Activated T-cell treated with anti-CD3 and anti-CD28 coated beads, Interleukin-2, amount 50 U/mL, for 48 hours (primary cell): ENCODE results near the gene CCDC187.
A peak's percentile ranks its signal among the peaks of the same experiment; 100 is the strongest.
"Not testable (repeated sequence)": the region's sequence is repeated elsewhere in the genome, so short reads cannot be mapped to it uniquely, and the experiment has no call there.

Experiments used
- DNase-seq, 2 experiments: peaks; one replicate each; pipeline ENCODE4 v3.0.0-alpha.2; 2020

Gene CCDC187

DNA sequence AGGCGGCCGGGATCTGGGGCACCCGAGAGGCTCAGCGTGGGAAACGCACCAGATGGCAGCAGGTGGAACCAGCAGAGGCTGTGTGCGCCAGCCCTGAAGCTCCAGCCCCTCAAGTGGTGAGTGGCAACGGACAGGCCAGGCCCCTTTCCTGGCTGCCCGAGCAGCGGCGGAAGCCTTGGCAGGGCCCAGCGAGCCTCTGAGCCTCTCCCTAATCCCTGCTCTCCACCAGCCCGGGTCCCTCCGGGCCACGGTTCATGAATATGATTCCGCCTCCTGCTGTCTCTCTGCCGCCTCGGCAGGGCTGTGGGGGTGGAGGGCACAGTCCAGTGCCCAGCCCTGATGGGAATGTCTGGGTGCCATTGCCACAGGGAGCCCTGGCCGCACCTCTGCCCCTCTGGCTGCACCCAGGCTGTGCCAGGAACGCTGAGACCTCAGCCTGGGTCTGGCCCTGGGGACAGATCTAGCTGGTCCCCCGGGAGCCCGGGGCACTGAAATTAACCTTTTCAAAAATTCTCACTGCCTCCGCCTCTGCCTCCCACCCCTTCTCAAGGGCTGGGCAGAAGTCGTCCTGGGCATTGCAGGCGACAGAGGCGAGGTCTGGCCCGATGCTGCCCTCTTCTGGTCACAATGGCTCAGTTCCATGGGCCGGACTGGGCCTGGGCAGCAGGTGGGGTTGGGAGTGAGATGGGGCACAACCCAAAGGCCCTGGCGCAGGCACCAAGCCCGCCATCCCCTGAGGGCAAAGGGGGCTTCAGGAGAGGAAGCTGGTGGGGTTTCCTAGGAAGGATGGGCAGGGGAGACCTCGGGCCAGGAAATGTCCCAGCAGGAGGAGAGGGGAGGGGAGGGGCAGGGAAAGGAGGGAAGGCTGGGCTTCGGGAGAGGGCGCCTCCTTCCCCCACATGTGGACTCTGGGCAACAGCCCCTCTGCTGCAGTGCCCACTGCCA is 20.3 kb downstream of the CCDC187 start:
- DNase-seq = peak; percentile 82 to 86

DNA sequence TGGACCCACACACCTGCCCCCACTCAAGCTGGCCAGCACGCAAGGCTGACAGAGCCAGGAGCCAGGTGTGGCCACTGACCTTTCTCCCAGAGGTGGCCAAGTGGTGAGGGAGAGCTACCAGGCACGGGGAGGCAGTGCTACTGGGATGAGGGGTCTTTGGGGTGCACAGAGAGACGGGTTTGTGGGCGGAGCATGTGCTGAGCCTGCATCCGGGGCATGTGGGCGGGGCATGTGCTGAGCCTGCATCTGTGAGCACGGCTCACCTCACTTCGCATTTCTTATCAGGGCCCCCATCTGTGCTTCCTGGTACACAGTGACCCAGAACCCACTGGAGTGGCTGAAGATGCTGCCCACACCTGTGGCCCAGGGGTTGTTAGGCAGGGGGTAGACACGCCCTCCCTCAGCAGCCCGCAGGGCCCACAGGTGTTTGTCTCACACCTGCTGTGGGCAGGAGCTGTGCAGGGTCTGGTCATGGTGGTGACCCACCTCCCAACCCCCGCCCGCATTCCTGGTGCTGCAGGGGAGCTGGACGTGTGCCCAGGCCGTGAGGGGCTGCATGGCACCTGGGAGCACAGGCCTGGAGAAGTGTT is 21.5 kb downstream of the CCDC187 start:
- no peak for DNase-seq

DNA sequence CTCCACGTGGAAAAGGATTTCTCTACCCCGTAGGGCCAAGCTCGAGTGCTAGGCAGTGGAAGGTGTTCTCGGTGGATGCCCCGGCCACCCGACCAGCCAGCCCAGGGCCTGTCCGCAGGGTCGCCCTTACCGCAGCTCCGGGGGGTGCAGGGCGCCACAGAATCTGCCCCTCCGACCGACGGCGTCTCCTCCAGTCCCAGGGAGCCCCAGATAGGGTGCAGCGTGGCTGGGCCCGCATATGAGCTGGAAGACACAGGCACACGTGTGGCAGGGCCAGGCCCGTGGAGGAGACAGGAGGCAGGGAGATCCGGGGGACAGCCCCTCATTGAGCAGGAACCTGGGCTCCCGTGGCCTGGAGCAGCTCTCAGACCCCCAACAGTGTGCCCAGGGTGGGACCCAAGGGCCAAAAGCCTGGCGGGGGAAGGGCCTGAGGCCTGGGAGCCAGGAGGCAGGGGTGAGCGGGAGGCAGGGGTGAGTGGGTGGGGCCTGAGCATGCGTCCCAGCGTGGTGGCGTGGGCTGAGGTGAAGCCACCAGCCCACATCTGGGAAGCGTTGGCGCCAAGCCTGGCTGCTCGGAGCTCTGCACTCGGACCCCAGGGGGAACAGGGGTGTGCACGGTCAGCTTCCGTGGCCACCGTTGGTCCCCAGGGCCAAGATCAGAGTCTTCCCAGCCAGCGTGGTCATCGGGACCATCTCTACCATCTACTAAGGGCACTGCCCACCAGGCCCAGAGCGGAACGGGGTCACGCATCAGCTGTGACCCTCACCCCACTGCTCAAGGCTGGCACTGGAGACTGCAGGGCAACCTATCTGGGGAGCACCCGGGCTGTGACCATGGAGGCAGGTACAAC is 22.2 kb downstream of the CCDC187 start:
- no peak for DNase-seq

DNA sequence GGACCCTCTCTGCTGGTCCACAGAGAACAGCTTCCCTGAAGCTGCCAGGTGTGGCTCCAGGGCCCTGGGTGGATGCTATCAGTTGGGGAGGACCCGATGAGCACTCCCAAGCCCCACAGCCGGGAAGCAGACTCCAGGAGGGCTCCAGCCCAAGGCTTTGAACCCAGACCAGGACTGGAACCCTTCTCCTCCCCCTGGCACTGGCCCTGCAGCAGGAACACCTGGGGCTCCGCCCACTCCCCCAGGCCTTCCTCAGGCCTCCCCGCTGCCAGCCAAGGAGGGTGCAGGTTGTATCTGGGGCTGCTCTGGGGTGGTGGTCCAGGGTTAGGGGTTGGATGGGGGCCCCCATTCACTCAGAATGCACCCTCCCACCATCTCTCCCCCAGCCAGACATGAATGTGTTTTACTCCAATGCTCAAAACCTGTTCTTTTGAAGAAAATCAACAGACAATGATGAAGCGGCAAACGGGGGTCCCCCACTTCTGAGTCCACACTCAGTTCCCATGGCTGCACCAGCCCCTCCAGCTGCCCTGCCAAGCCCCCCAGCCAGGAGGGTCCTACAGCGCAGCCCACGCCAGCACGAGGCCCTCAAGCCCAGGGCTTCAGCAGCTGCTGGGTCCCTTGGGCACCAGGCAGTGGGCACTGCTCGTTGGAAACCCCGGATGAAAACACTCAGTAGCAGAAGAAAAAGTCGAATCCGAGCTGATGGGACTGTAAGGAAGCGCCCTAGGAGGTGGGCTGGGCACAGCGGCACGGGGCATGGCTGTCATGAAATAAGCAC is 23.2 kb downstream of the CCDC187 start:
- no peak for DNase-seq

DNA sequence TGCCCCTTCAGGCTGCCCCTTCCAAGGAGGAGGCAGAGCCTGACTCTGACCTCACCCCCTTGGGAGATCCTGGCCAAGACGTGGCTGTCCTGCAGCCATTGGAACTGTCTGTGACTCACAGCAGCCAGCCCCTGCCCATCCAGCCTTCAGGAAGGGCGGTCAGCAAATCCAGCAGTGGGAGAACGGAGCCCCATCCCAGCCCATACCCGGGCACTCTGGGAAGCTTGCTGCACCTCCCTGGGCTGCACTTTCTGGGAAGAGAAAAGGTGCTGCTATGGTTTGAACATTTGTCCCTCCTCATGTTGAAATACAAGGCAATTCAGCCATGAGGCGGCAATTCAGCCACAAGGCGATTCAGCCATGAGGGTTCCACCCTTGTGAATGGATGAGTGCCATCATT is 24.4 kb downstream of the CCDC187 start:
- no peak for DNase-seq

DNA sequence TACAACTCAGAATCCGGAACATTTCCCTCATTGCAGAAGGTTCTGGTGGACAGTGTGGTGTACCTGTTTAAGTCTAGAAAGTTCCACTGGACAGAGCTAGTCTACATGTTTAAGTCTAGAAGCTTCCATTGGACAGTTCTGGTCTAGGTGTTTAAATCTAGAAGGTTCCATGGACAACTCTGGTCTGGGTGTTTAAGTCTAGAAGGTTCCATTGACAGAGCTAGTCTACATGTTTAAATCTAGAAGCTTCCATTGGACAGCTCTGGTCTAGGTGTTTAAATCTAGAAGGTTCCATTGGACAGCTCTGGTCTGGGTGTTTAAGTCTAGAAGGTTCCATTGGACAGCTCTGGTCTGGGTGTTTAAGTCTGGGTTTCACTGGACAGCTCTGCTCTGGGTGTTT is 25.0 kb downstream of the CCDC187 start:
- DNase-seq = no peak

DNA sequence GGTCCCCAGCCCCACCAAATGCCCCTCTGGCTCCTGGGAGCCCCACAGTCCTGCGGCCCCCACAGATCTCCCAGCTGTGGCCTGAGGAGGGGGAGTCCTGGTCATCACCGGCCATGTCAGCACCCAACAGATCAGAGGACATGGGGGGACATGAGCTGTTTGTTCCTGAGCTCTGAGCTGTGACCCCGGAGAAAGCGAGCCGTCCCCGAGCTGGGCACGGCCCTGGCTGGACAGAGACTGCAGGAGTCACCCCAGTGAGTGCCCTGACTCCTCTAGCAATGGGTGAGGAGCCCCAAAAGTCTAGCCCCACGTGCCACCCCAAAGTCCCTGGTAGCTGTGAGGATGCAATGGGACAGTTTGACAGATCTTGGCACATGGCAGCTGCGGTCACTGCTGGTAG is 25.7 kb downstream of the CCDC187 start:
- DNase-seq = no peak

DNA sequence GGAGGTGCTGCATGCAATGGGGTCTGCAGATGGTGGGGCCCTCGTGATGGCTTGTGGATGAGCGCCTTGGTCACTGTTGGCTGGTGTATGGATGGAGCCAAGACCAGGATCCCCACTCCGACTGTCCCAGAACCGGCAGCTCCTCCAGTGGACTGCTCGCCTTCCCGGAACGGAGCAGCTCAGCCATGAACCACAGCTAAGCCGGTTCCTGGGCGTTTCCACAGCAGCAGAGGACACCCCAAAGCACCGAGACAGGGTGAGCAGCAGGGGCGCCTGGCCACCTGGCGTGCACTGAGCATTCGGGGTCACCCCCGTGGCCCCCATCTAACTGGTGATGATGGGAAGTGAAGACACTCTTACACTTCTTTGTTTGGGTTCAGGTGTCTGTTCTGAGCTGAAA is 26.1 kb downstream of the CCDC187 start:
- DNase-seq = no peak

DNA sequence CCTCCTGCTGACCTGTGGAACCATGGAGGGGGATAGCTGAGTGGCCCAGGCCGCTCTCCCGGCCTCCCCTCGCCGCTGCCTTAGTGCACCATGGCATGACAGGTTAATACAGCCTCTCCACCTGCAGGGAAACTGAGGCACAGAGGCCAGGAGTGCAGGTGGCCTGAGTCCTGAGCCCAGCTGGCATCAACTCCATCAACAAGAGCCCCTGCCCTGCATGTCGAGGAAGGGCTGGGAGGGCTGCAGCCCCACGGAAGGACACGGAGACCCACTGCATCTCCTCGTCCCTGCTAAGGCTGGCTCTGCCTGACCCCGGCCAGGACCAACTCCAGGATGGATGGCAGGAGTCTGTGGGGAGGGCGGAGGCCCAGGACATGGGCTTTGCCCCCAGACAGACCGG is 27.2 kb downstream of the CCDC187 start:
- no peak for DNase-seq

DNA sequence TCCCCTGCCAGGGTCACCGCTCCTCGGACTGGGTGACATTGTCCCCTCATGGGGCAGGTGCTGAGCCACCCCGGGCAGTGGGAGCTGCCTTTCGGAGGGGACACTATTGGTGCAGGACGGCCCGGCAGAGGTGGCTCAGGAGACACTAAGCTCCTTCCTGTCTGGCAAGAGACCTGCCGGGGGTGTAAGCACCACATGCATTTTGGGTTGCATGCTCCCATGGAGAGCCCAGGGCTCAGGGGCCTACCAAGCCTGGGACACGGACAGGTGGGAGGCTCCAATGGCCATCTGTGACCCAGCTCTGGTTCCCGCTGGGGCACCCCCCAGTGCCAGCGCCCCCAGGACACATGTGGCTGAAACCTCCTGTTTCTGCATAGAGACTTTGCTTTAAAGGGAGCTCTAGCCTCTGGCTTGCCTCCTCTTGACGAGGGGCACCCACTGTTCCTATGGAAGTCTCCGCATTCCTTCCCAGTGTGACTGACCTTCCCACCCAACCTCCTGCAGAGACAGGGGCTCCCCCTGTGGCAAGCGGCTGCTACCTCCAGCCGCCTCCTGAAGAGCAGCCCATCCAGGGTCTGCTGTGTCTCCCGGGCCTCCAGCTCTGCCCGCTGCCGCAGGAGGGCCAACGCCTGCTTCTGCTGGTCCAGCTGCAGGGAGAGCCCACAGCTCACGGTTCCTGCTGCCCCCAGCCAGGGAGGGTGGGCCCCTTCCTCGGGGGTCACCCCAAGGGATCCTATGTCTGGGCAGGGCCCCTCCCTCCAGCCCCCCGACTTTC is 28.1 kb downstream of the CCDC187 start:
- DNase-seq = no peak

DNA sequence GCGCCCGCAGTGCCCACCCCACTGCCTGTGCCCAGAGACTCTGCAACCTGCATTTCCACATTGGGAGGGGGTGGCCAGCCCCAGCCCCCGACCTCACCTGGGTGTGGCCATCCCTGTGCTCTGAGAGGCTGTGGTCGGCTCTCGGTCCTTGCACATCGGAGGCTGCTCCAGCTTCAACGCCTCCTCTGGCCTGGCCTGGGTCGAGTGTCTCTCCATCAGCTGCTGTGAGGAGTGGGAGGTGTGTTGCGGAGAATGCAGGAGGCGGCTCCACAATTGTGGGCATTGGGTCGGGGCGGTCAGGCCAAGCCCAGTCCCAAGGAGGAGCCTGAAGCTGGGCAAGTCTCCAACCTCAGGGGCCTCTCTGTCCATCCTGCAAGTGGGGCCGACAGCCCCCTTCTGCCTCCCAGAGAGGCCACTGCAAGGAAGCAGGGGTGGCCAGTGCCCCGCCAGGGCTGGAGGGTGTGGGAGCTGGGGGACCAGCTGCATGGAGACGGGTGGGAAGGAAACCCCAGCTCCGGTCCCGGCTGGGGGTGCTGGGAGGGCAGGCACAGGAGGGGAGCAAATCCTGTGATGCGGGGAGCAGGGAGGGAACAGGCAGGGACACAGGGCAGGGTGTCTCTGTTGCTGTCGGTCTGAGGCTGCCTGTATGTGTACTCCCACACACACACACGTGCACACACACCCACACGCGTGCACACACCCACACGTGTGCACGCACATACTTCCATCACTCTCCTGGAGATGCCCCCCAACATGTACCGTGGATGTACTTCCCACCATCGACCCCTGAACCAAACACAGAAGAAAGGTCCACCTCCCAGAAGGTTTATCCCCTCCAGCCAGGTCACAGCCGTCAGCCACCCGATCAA is 28.9 kb downstream of the CCDC187 start:
- DNase-seq = no peak

DNA sequence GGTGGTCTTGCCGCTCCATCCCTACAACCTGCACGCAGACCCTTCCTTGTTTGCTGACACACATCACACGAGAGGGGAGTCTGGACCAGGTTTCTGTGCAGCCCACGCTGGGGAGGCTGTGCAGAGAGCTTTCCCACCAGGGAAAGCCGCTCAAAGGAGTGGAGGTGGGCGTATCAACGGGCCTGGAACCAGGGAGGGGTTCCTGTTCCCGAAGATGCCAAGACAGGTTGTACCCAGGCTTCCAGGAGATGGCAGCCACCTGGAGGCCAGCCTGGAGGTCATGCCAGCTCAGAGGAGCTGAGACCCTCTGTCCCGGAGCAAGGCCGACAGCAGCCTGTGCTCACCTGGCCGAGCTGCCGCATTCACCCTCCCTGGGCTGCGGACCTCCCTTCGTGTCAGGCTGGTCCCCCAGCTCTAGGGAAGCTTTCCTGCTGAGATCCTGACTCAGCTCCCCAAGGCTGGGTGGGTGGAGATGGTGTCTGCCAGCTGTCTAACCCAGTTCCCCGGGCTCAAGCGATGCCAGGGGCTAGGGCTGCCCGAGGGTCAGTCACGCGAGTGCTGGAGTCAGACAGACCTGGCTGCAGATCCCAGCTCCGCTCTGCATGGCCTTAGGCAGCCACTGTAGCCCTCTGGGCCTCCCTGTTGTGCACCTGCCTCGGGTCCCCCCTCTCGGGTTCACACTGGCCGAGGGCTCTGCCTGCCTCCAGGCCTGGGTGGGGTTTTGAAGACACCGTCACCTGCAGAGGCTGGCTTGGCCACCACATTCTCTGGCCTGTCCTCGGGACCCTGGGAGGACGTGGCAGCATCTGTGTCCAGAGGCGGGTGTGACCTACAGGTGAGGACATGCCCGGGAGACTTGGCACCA is 29.7 kb downstream of the CCDC187 start:
- DNase-seq = no peak

DNA sequence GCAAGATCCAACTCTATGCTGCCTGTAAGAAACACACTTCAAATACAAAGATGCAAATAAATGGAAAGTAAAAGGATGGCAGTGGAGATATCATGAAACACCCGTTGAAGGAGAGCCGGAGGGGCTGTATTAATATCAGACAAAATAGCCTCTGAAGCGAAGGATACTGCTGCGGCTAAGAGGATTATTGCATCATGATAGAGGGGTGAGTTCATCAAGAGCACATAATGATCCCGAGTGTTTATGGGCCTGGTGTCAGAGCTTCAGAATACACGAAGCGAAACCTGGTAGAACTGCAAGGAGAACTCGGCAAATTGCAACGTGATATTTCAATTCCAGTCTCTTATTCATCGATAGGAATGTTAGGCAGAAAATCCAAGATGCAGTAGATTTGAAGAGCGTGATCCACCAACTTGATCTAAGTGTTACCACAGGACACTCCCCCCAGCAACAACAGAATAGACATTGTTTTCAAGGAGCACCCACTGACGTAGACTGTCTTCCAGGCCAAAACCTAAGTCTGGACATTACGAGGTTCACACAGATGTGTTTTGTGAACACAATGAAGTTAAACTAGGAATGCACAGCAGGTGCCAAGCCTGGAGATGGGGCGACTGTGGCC is 30.5 kb downstream of the CCDC187 start:
- no peak for DNase-seq

DNA sequence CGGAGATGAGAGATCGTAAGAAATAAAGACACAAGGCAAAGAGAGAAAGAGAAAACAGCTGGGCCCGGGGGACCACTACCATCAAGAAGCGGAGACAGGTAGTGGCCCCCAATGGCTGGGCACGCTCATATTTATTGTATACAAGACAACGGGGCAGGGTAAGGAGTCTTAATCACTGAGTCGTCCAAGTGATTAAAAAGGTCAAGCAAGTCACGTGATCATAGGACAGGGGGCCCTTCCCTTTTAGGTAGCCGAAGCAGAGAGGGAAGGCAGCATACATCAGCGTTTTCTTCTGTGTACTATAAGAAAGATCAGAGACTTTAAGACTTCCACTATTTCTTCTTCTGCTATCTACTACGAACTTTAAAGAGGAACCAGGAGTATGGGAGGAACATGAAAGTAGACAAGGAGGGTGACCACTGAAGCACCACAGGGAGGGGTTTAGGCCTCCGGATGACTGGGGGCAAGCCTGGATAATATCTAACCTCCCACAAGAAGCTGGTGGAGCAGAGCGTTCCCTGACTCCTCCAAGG is 33.7 kb downstream of the CCDC187 start:
- DNase-seq = no peak

DNA sequence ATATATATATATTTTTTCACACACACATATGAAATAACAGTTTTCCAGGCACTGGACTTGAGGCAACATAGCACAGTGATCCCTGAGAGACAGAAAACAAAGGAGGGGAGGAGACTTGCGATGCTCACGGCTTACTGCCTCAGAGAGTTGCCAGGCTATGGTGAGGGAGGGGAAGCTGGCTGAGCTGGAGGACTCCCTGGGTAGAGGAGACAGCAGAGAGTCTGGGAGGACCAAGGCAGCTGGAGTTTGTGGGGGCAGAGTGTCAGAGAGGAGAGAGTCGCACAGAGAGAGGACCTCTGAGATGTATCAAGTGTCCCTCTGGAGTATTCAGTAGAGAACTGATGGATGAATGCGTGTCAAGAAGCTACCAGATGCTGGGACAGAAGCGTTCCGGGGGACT is 35.2 kb downstream of the CCDC187 start:
- DNase-seq = no peak

DNA sequence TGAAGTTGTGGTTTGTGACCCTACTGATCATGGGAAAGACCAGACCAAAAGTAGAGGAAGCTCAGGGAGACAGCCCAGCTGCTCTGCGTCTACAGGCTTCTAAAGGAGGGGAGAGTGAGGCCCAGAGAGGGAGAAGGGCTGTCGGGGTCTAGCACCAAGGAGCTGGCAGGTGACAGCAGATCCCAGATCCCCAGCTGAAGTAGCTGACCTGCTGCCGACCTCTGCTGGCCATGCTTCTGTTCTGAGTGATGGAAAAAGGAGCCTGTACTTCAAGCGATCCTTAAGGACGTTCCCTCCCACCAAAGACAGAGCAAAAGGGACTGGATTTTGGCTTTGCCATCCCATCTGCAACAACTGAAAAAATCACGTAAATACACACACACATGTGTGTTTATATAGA is 35.6 kb downstream of the CCDC187 start:
- DNase-seq = no peak

DNA sequence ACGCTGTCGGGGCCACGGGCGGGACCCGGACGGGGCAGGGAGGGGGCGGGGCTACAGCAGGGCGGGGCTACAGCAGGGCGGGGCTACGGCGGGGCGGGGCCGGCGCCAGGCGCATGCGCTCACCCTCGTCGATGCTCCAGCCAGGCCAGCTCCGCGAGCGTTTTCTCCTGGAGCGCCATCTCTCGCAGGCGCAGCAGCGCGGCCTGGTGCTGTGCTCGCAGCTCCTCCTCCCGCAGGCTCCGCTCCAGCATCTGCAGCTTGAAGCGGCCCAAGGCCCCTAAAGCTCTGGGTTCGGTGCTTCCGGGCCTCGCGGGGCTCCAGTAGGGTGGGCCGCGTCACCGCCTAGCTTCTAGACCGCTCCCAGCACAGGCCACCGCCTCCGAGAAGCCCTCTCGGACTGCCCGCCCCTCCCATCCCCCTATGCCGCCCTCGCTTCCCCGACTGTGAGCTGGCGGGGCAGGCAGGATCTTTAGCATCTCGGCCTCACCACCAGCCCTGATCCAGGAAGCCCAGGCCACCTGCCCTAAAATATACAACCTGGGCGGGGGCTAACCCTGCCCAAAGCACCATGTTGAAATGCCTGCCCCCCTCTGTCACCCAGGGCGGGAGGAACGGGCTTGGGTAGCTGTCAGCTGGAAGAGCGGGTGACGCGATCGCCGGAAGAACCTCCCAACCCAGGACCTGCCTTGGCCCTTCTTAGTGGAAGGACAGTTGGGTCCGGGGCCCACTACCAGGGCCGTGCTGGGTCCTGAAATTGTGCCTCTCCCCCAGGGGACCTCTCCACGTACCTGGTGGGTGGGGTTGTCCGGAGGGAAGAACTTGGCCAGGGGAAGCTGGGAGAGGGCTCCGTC is 36.4 kb downstream of the CCDC187 start:
- peak; percentile 85 to 94 for DNase-seq

DNA sequence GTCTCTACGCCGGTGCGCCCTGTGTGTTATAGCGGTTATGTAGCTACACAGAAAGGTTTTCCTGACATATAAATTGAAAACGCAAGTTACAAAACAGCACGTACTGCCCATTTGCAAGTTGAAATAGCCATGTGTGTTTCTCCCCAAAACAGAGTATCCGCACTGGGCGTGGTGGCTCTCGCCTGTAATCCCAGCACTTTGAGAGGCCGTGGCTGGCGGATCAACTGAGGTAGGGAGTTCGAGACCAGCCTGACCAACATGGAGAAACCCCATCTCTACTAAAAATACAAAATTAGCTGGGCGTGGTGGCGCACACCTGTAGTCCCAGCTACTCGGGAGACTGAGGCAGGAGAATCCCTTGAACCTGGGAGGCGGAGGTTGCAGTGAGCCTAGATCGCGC is 37.3 kb downstream of the CCDC187 start:
- DNase-seq = not testable (repeated sequence)
